Transverse colon (tissue), 4 donors: Measurements from ENCODE around the gene DDI2. TPM values are rescaled to one million over a fixed set of nuclear protein-coding genes. Genes with fewer than 3 reads are reported as not detected.

Source experiments
- DNase-seq: peaks from one replicate; pipeline ENCODE4 v3.0.0-alpha.2; 2019
- H3K27ac ChIP-seq, 4 donors: fragments of 200-600 bp; sonication (generic); 2 replicates each; pipeline ENCODE4 v1.5.1; 2016 to 2018; ENCODE audit warnings: inconsistent platforms in 4 of 4
- H3K27me3 ChIP-seq: fragments of 200-600 bp; sonication (generic); 2 replicates; pipeline ENCODE4 v1.5.1; 2017; ENCODE audit warnings: inconsistent platforms
- H3K36me3 ChIP-seq, 4 donors: fragments of 200-600 bp; sonication (generic); 2 replicates each; pipeline ENCODE4 v1.5.1; 2017 to 2019; ENCODE audit warnings: inconsistent platforms in 4 of 4
- H3K4me1 ChIP-seq, 4 donors: fragments of 200-600 bp; sonication (generic); 2 replicates each; pipeline ENCODE4 v1.5.1; 2017 to 2020; ENCODE audit warnings: inconsistent platforms in 4 of 4
- H3K4me3 ChIP-seq, 4 donors: fragments of 200-600 bp; sonication (generic); 1 replicate in 1 of 4; 2 replicates in 3 of 4; pipeline versions ENCODE4 v1.5.1 to v1.6.1; 2017 to 2019; ENCODE audit warnings: inconsistent platforms in 4 of 4
- H3K9me3 ChIP-seq, 2 donors: fragments of 200-600 bp; sonication (generic); 2 replicates each; pipeline ENCODE4 v1.5.1; 2017 to 2019; ENCODE audit warnings: inconsistent platforms in 2 of 2
- EP300 ChIP-seq: sonication (generic); formaldehyde crosslinking; IDR thresholded peaks from one replicate; pipeline ENCODE4 v1.6.1; 2017; ENCODE audit warnings: antibody characterized with exemption, low read depth
- POLR2A ChIP-seq: fragments of 450-650 bp; IDR thresholded peaks from one replicate; pipeline ENCODE4 v1.6.1; 2016; ENCODE audit warnings: antibody characterized with exemption, mild to moderate bottlenecking, moderate library complexity
- POLR2AphosphoS5 ChIP-seq, 3 donors: sonication (generic); formaldehyde crosslinking; IDR thresholded peaks; one replicate each; pipeline ENCODE4 v1.6.1; 2016; ENCODE audit warnings: antibody characterized with exemption in 3 of 3
- WGBS, 2 donors: methylation state at CpG; one replicate each; pipeline ENCODE4 v1.1.5; 2018; ENCODE audit warnings: low coverage in 1 of 2; 5-methylcytosine and 5-hydroxymethylcytosine counted together
- in situ Hi-C, 4 donors: fragments of 200-750 bp; cut with MboI; loops; one replicate each; pipeline versions ENCODE4 v1.15.0 to v1.15.1; 2017; ENCODE audit warnings: low sequenced_read_pairs in 3 of 4, low pct_ligation_motif_present in 1 of 4, low pct_unique_long_range_greater_than_20kb in 1 of 4
- intact Hi-C: fragments of 100-400 bp; cut with DNase I; formaldehyde crosslinking; loops from one replicate; pipeline ENCODE4 v1.15.1; 2023; ENCODE audit warnings: low total_unique reads
- total RNA-seq, 4 donors: library from RNA; depleted of rRNA; stranded (reverse); fragments of >200 nt; gene quantifications; one replicate each; pipeline ENCODE4 v1.1.0, GENCODE V29; 2016
- TF ChIP-seq, protein P1 (sequence below), 5 experiments: fragments of 200-600 bp in 3 of 5; fragments of 450-650 bp in 2 of 5; sonication (generic) in 3 of 5; IDR thresholded peaks; 1 replicate in 2 of 5; 2 replicates in 3 of 5; pipeline ENCODE4 v1.5.1; 2016 to 2017; ENCODE audit warnings: antibody characterized with exemption in 5 of 5, inconsistent platforms in 3 of 5, mild to moderate bottlenecking in 2 of 5, moderate library complexity in 1 of 5

The DDI2 gene
- total RNA-seq, 4 donors from 2014 or later: 28.1 to 95.4 (median 42.9) TPM

DNA sequence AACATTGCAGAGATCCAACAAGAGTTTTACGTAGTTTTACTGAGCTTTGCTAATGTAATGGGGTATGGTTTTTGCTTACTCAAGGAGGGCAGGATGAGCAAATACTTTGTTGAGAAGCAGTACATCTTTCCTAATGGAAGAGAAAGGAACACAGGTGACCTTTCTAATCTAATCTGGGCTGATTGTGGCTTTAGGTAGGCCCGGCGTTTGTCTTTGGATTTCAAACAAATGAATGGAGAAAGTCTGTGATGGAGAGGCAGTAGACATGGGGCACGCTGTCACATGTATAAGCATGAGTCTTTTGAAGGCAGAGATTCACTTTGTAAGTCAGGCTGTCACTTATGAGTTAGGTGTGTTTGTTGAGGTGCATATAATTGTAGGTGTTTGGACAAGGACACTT, 68.6 kb downstream of the DDI2 start:
- H3K27me3 ChIP-seq: no peaks in the 10 kb centered on the region
- H3K4me3 ChIP-seq: peak overlapping the region in 1 of 4 donors; percentile 87
- peaks cover 7 to 42% (median 21%) of the 10 kb centered on the region in 4 donors for H3K4me1 ChIP-seq
- WGBS, 2 donors: 63 to 74% methylated on average over 4 of the region's 4 CpGs
- H3K27ac ChIP-seq: peak overlapping the region; percentile 78 to 99 (median 92)
- no peaks in the 10 kb centered on the region for H3K9me3 ChIP-seq
- intact Hi-C loops: loop anchor here (2.0 kb wide), 1 partner anchor 57 kb away; the partner anchor contains the start of gene TMEM82
- TF ChIP-seq, protein P1, sequence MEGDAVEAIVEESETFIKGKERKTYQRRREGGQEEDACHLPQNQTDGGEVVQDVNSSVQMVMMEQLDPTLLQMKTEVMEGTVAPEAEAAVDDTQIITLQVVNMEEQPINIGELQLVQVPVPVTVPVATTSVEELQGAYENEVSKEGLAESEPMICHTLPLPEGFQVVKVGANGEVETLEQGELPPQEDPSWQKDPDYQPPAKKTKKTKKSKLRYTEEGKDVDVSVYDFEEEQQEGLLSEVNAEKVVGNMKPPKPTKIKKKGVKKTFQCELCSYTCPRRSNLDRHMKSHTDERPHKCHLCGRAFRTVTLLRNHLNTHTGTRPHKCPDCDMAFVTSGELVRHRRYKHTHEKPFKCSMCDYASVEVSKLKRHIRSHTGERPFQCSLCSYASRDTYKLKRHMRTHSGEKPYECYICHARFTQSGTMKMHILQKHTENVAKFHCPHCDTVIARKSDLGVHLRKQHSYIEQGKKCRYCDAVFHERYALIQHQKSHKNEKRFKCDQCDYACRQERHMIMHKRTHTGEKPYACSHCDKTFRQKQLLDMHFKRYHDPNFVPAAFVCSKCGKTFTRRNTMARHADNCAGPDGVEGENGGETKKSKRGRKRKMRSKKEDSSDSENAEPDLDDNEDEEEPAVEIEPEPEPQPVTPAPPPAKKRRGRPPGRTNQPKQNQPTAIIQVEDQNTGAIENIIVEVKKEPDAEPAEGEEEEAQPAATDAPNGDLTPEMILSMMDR (IDR thresholded peaks at IDR 0.05): no peak
- no peak for TF ChIP-seq POLR2A
- TF ChIP-seq POLR2AphosphoS5 (IDR thresholded peaks at IDR 0.05): no peak
- no peak for TF ChIP-seq EP300
- in situ Hi-C loops: no loop called here
- no peaks in the 10 kb centered on the region for H3K36me3 ChIP-seq
- DNase-seq: no peak

DNA sequence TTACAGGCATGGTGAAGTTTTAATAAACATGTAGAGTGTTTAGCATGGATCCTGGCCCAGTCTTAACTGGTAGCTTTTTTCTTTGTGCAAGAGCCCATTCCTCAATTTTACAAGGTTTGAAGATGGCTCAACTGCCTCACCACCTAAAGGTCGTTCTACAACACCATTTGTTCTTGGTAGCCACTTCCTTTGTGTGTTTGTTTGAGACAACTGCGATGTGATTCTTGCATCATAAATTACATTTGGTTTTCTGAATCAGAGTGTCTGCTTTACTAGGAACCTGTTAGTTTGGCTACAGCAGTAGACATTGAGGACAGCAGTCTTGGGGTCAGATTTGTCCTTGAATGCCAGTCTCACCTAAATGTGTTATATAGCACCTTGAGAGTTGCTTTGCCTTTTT, 70.2 kb downstream of the DDI2 start:
- intact Hi-C loops (no loop called here), in situ Hi-C loops (no loop called here)
- Histone ChIP-seq H3K36me3 (no peaks in the 10 kb centered on the region), H3K27me3 (no peaks in the 10 kb centered on the region), H3K9me3 (no peaks in the 10 kb centered on the region), H3K4me1 (peaks cover 7 to 40% (median 23%) of the 10 kb centered on the region in 4 donors), H3K4me3 (no peak overlapping the region), H3K27ac (no peak overlapping the region)
- TF ChIP-seq POLR2AphosphoS5 (IDR thresholded peaks at IDR 0.05) (no peak), POLR2A (no peak), EP300 (no peak)
- TF ChIP-seq, protein P1 (IDR thresholded peaks at IDR 0.05): no peak
- WGBS, 2 donors: 76% methylated on average over 2 of the region's 2 CpGs
- DNase-seq: no peak

DNA sequence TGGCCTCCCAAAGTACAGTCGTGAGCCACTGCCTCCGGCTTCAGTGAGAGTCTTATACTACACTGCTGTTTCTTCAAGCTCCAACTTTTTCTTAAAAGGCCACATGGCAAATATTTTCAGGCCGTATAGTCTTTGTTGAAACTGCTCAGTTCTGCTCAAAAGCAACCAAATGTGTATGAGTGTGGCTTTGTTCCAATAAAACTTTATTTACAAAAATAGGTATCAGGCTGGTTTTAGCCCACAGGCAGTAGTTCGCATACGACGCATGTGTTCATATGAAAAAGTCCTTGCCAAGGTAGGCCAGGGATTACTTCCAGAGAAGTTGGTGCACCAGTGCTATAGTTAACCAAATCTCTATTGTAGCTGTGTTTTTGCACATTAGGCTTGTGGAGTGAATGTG, 73.1 kb downstream of the DDI2 start:
- peaks cover 4 to 27% (median 10%) of the 10 kb centered on the region in 4 donors for H3K4me1 ChIP-seq
- intact Hi-C loops: no loop called here

DNA sequence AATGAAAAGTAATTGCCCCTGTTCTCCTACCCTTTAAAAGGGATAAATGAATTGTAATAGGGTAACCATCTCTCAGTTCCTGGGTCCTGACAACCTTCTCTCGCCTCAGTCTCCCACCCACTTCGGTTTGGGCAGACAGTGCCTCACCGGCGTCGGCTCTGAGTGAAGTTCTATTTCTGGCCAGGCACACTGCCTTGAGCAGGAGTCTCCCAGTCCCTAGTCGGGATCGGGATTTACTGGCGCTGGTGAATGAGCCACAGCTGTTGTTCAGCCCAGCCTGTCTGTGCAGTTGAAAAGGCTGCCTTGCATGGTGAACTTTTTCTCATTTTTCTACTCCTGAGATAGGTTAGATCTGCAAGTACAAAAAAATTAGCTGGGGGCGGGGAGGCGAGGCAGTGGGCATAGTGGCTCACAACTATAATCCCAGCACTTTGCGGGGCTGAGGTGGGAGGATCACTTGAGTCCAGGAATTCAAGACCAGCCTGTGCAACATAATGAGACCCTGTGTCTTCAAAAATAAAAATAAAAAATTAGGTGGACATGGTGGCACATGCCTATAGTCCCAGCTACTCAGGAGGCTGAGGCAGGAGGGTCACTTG, 74.3 kb downstream of the DDI2 start:
- Histone ChIP-seq H3K4me3 (no peak overlapping the region), H3K9me3 (no peaks in the 10 kb centered on the region), H3K27me3 (no peaks in the 10 kb centered on the region), H3K4me1 (peaks cover 0 to 17% (median 2%) of the 10 kb centered on the region in 4 donors), H3K27ac (no peak overlapping the region), H3K36me3 (no peaks in the 10 kb centered on the region)
- DNase-seq: no peak
- intact Hi-C loops: no loop called here
- WGBS, 2 donors: 67 to 73% methylated on average over 6 to 11 of the region's 11 CpGs
- TF ChIP-seq, protein P1 (IDR thresholded peaks at IDR 0.05): no peak
- TF ChIP-seq POLR2A: no peak
- TF ChIP-seq EP300: no peak
- no peak for TF ChIP-seq POLR2AphosphoS5 (IDR thresholded peaks at IDR 0.05)
- in situ Hi-C loops: no loop called here

More for the DNA sequence above, 73.1 kb downstream of the DDI2 start:
- 96% methylated on average over 6 of the region's 6 CpGs; no CpG with 5 or more reads in 1 of the 2 donors for WGBS, 2 donors
- Histone ChIP-seq H3K36me3 (no peaks in the 10 kb centered on the region), H3K27me3 (no peaks in the 10 kb centered on the region), H3K4me3 (no peak overlapping the region), H3K27ac (no peak overlapping the region), H3K9me3 (no peaks in the 10 kb centered on the region)
- in situ Hi-C loops: no loop called here
- no peak for TF ChIP-seq POLR2AphosphoS5 (IDR thresholded peaks at IDR 0.05)
- TF ChIP-seq, protein P1 (IDR thresholded peaks at IDR 0.05): no peak
- TF ChIP-seq EP300: no peak
- no peak for TF ChIP-seq POLR2A
- no peak for DNase-seq
